Posterior vena cava (tissue), 2 donors: Measurements from ENCODE around the gene EIF4G3. TPM values are rescaled to one million over a fixed set of nuclear protein-coding genes. Genes with fewer than 3 reads are reported as not detected.
"Not testable (repeated sequence)": the region's sequence is repeated elsewhere in the genome, so short reads cannot be mapped to it uniquely, and the experiment has no call there.

ENCODE experiments used
- DNase-seq: peaks from one replicate; pipeline ENCODE4 v3.0.0-alpha.2; 2020; ENCODE audit warnings: low spot score
- intact Hi-C, 2 donors: fragments of 100-400 bp; cut with DNase I; formaldehyde crosslinking; loops; one replicate each; pipeline versions ENCODE4 v1.14.1 to v1.14.2; 2022 to 2023
- total RNA-seq, 2 donors: library from RNA; stranded (reverse); fragmentation: NEBNext Ultra II Directional; extraction: Animal tissue kit (Norgen Biotek cat#: 25700); gene quantifications; one replicate each; pipeline ENCODE4 v1.2.1, GENCODE V29; 2021
- donor health status: DM: yes; HTN: yes; CAD: no.
- donor health status: DM: yes; HTN: yes; CAD: no.

EIF4G3 gene
- total RNA-seq, 2 donors from 2014 or later = 54.7 to 56.6 TPM

GRCh38 chr1:21123287-21123948 is 53.3 kb downstream of the EIF4G3 start:
- intact Hi-C loops = no loop called here
- no peak for DNase-seq

GRCh38 chr1:21121764-21122471 is 54.8 kb downstream of the EIF4G3 start:
- no peak for DNase-seq
- intact Hi-C loops = no loop called here

GRCh38 chr1:21118167-21118566 is 58.5 kb downstream of the EIF4G3 start:
- intact Hi-C loops = no loop called here

GRCh38 chr1:21117597-21118001 is 59.1 kb downstream of the EIF4G3 start:
- intact Hi-C loops = no loop called here
- DNase-seq = no peak

More at GRCh38 chr1:21118167-21118566, 58.5 kb downstream of the EIF4G3 start:
- DNase-seq = no peak

GRCh38 chr1:21117159-21117558 is 59.5 kb downstream of the EIF4G3 start:
- DNase-seq = no peak
- intact Hi-C loops = no loop called here

- DNase-seq = no peak
- intact Hi-C loops = no loop called here
These were observed 61.5 kb downstream of the EIF4G3 start for GRCh38 chr1:21115098-21115760.

- DNase-seq = no peak
- intact Hi-C loops = no loop called here
These were observed 62.3 kb downstream of the EIF4G3 start for GRCh38 chr1:21114431-21114830.

- no peak for DNase-seq
- intact Hi-C loops = no loop called here
These were observed 66.5 kb downstream of the EIF4G3 start for GRCh38 chr1:21110163-21110562.

GRCh38 chr1:21106709-21107108 is 70.0 kb downstream of the EIF4G3 start:
- intact Hi-C loops = no loop called here
- DNase-seq = no peak

GRCh38 chr1:21106238-21106637 is 70.5 kb downstream of the EIF4G3 start:
- intact Hi-C loops = no loop called here
- no peak for DNase-seq

GRCh38 chr1:21105807-21106206 is 70.9 kb downstream of the EIF4G3 start:
- no peak for DNase-seq
- intact Hi-C loops = no loop called here

GRCh38 chr1:21104683-21105082 is 72.0 kb downstream of the EIF4G3 start:
- intact Hi-C loops = no loop called here
- no peak for DNase-seq

- no peak for DNase-seq
- intact Hi-C loops = no loop called here
These were observed 76.2 kb downstream of the EIF4G3 start for GRCh38 chr1:21100481-21100921.

- no peak for DNase-seq
- intact Hi-C loops = no loop called here
These were observed 76.9 kb downstream of the EIF4G3 start for GRCh38 chr1:21099869-21100131.

GRCh38 chr1:21099034-21099868 is 77.4 kb downstream of the EIF4G3 start:
- DNase-seq = no peak
- intact Hi-C loops = no loop called here

GRCh38 chr1:21098186-21098915 is 78.3 kb downstream of the EIF4G3 start:
- DNase-seq = no peak
- intact Hi-C loops = no loop called here

- no peak for DNase-seq
- intact Hi-C loops = no loop called here
These were observed 79.0 kb downstream of the EIF4G3 start for GRCh38 chr1:21097729-21098128.

- no peak for DNase-seq
- intact Hi-C loops = no loop called here
These were observed 80.7 kb downstream of the EIF4G3 start for GRCh38 chr1:21095976-21096375.

- DNase-seq, intact Hi-C loops: not testable (repeated sequence)
These were observed 82.4 kb downstream of the EIF4G3 start for GRCh38 chr1:21094282-21094681.
